ENCODE measurements around the gene RALGPS1.

GRCh38 chr9:126919193-126919592 is 4.6 kb downstream of the RALGPS1 start:
- TF ChIP-seq CTCF (IDR thresholded peaks at IDR 0.05) (no peak), POLR2A (IDR thresholded peaks at IDR 0.05) (no peak)
